Measurements from ENCODE around the gene POLR2A. TPM values are rescaled to one million over a fixed set of nuclear protein-coding genes. Genes with fewer than 3 reads are reported as not detected.
"Not testable (repeated sequence)": the region's sequence is repeated elsewhere in the genome, so short reads cannot be mapped to it uniquely, and the experiment has no call there.

POLR2A gene
- total and polyA plus RNA-seq, 2 of the 4 experiments (the other 2 are of a cell fraction), result 54.0 to 56.6 TPM

GRCh38 chr17:7470457-7470973, 13.7 kb upstream of the POLR2A start:
- peaks cover 9 to 80% of the 10 kb centered on the region in 2 experiments for H3K79me1 ChIP-seq (ENCODE audit: low read depth in 1 of 2, low read length in 2 of 2)
- H3K4me1 ChIP-seq (ENCODE audit: control insufficient read depth, insufficient read depth, low read length), result peaks cover 12% of the 10 kb centered on the region; the same call in 1 of the 2 replicates
- H3K4me3 ChIP-seq (ENCODE audit: insufficient read depth, low read depth, low read length); H3K18ac ChIP-seq (ENCODE audit: low read depth, low read length); H3K23ac ChIP-seq (ENCODE audit: low read depth, low read length); H2BK20ac ChIP-seq (ENCODE audit: low read depth, low read length); H4K5ac ChIP-seq (ENCODE audit: low read depth, low read length); DNase-seq; H2AK5ac ChIP-seq (ENCODE audit: low read depth, low read length); H3K4me2 ChIP-seq (ENCODE audit: low read depth, low read length); BruUV-seq (replicated peaks); H3K27me3 ChIP-seq (ENCODE audit: control insufficient read depth, insufficient read depth, low read length); in situ Hi-C loops (cut with MboI; ENCODE audit: low sequenced_read_pairs); H4K8ac ChIP-seq (ENCODE audit: low read depth in 2 of 2, low read length in 2 of 2); ATAC-seq (ENCODE audit: low read depth); intact Hi-C loops (cut with micrococcal nuclease); dilution Hi-C loops (cut with HindIII; ENCODE audit: low sequenced_read_pairs, unreplicated experiment); H3K27ac ChIP-seq (ENCODE audit: insufficient read depth, low read length); H3K9ac ChIP-seq (ENCODE audit: low read depth, low read length); H3K14ac ChIP-seq (replicated peaks; ENCODE audit: low read depth, low read length); H3K56ac ChIP-seq (ENCODE audit: extremely low read depth, insufficient read depth, low read length); H2BK5ac ChIP-seq (ENCODE audit: low read depth, low read length, poor library complexity, severe bottlenecking); H3K4ac ChIP-seq (ENCODE audit: low read depth, low read length); H2BK15ac ChIP-seq (ENCODE audit: low read depth, low read length); POLR2A ChIA-PET (ENCODE audit: unreplicated experiment); H3K9me3 ChIP-seq (ENCODE audit: control insufficient read depth, insufficient read depth, low read length); H2AFZ ChIP-seq (replicated peaks; ENCODE audit: low read length, poor library complexity); H4K91ac ChIP-seq (ENCODE audit: insufficient read depth, low read depth, low read length); H2BK120ac ChIP-seq (ENCODE audit: low read depth, low read length); H2AK9ac ChIP-seq (replicated peaks; ENCODE audit: low read depth, low read length, poor library complexity): not testable (repeated sequence)
- WGBS, 2 experiments (ENCODE audit: extremely low coverage in 2 of 2, insufficient read length in 1 of 2), result 80% methylated on average over 2 of the region's 8 CpGs; no CpG with 5 or more reads in 1 of the 2 experiments
- peaks cover 90% of the 10 kb centered on the region for H4K20me1 ChIP-seq (ENCODE audit: insufficient read depth, low read length)
- H3K36me3 ChIP-seq (ENCODE audit: control insufficient read depth, insufficient read depth, low read length), result peaks cover 19% of the 10 kb centered on the region
- H3K9me1 ChIP-seq (ENCODE audit: insufficient read depth, low read length), result peaks cover 33% of the 10 kb centered on the region
- CTCF ChIA-PET, result interaction anchor here (0.7 kb wide), 1 partner anchor 153 kb away, joined by 3 read pairs; no protein-coding TSS in a partner anchor
